WTC11 (cell line): ENCODE data around the gene CNFN. TPM values are rescaled to one million over a fixed set of nuclear protein-coding genes. Genes with fewer than 3 reads are reported as not detected.
A peak's percentile ranks its signal among the peaks of the same experiment; 100 is the strongest.

Source experiments
- ATAC-seq: fragments of 200-7000 bp; cut with Tn5 transposase; 2 replicates; pipeline ENCODE4 v1.10.0; 2021; ENCODE audit warnings: mild to moderate bottlenecking, moderate library complexity
- CTCF ChIA-PET: fragments of 300-600 bp; sonication (Branson Sonifier 250); formaldehyde crosslinking; loops from one replicate; lab custom pipeline; 2021; ENCODE audit warnings: antibody characterized with exemption; lab: Charles Lee
- POLR2A ChIA-PET: fragments of 350-600 bp; sonication (Branson Sonifier 250); formaldehyde crosslinking; loops from one replicate; lab custom pipeline; 2021; ENCODE audit warnings: antibody characterized with exemption; lab: Charles Lee
- DNase-seq: peaks from one replicate; pipeline ENCODE4 v3.0.0; 2021; ENCODE audit warnings: low spot score
- H3K27ac Mint-ChIP-seq: 2 replicates; pipeline ENCODE4 v1.8.0; 2021; ENCODE audit warnings: mixed read lengths
- H3K27me3 Mint-ChIP-seq: 2 replicates; pipeline ENCODE4 v1.8.0; 2021; ENCODE audit warnings: low read depth, mild to moderate bottlenecking, moderate library complexity, mixed read lengths
- H3K36me3 Mint-ChIP-seq: 2 replicates; pipeline ENCODE4 v1.8.0; 2021; ENCODE audit warnings: mixed read lengths
- H3K4me1 Mint-ChIP-seq: 2 replicates; pipeline ENCODE4 v1.8.0; 2022; ENCODE audit warnings: mixed read lengths
- H3K4me3 Mint-ChIP-seq: 2 replicates; pipeline ENCODE4 v1.8.0; 2021; ENCODE audit warnings: mild to moderate bottlenecking, moderate library complexity, mixed read lengths
- H3K9me3 Mint-ChIP-seq: 2 replicates; pipeline ENCODE4 v1.8.0; 2021; ENCODE audit warnings: mixed read lengths
- ATF6 ChIP-seq: sonication (generic); formaldehyde crosslinking; IDR thresholded peaks from 2 replicates; pipeline ENCODE4 v1.8.1; 2023; ENCODE audit warnings: mild to moderate bottlenecking, missing genetic modification reagents
- EMX1 ChIP-seq: fragments of 250-450 bp; sonication (Bioruptor Pico); IDR thresholded peaks from 2 replicates; pipeline ENCODE4 v1.8.0; 2021; ENCODE audit warnings: mild to moderate bottlenecking
- ERG ChIP-seq: fragments of 250-450 bp; sonication (Bioruptor Pico); IDR thresholded peaks from 2 replicates; pipeline ENCODE4 v1.8.0; 2021; ENCODE audit warnings: mild to moderate bottlenecking
- FOXP1 ChIP-seq: sonication (generic); formaldehyde crosslinking; IDR thresholded peaks from 2 replicates; pipeline ENCODE4 v1.8.0; 2022; ENCODE audit warnings: missing genetic modification reagents, mild to moderate bottlenecking, moderate library complexity, borderline replicate concordance
- GTF2I ChIP-seq: fragments of 250-450 bp; sonication (Bioruptor Pico); conservative IDR thresholded peaks from 2 replicates; pipeline ENCODE4 v1.4.0; 2021; ENCODE audit warnings: mild to moderate bottlenecking
- IRF1 ChIP-seq: sonication (generic); formaldehyde crosslinking; IDR thresholded peaks from 2 replicates; pipeline ENCODE4 v1.8.0; 2023; ENCODE audit warnings: missing genetic modification reagents
- MYBL2 ChIP-seq: sonication (generic); formaldehyde crosslinking; IDR thresholded peaks from 2 replicates; pipeline ENCODE4 v1.8.1; 2023; ENCODE audit warnings: mild to moderate bottlenecking, moderate library complexity, missing genetic modification reagents
- NFATC4 ChIP-seq: fragments of 250-450 bp; sonication (Bioruptor Pico); IDR thresholded peaks from 2 replicates; pipeline ENCODE4 v1.9.0; 2021; ENCODE audit warnings: mild to moderate bottlenecking
- NFYB ChIP-seq: sonication (generic); formaldehyde crosslinking; conservative IDR thresholded peaks from 2 replicates; pipeline ENCODE4 v1.8.0; 2022; ENCODE audit warnings: low read depth, missing genetic modification reagents
- NR1H2 ChIP-seq: sonication (generic); formaldehyde crosslinking; IDR thresholded peaks from 2 replicates; pipeline ENCODE4 v1.9.0; 2021; ENCODE audit warnings: mild to moderate bottlenecking, moderate library complexity, missing genetic modification reagents
- RORB ChIP-seq: fragments of 250-450 bp; sonication (Bioruptor Pico); IDR thresholded peaks from 2 replicates; pipeline ENCODE4 v1.9.0; 2021; ENCODE audit warnings: mild to moderate bottlenecking
- SMAD3 ChIP-seq: sonication (generic); formaldehyde crosslinking; IDR thresholded peaks from 2 replicates; pipeline ENCODE4 v1.8.0; 2022; ENCODE audit warnings: missing genetic modification reagents, mild to moderate bottlenecking, borderline replicate concordance
- ZNF121 ChIP-seq: sonication (generic); formaldehyde crosslinking; IDR thresholded peaks from 2 replicates; pipeline ENCODE4 v1.8.0; 2023; ENCODE audit warnings: missing genetic modification reagents
- ZNF423 ChIP-seq: fragments of 250-450 bp; sonication (Bioruptor Pico); IDR thresholded peaks from 2 replicates; pipeline ENCODE4 v2.1.2; 2022; ENCODE audit warnings: mild to moderate bottlenecking, moderate library complexity
- ZSCAN18 ChIP-seq: fragments of 250-450 bp; sonication (Bioruptor Pico); IDR thresholded peaks from 2 replicates; pipeline ENCODE4 v2.1.2; 2022; ENCODE audit warnings: mild to moderate bottlenecking, moderate library complexity
- total RNA-seq: library from RNA; stranded (reverse); gene quantifications from 3 replicates; pipeline ENCODE4 v1.2.3, GENCODE V29; 2021
- TF ChIP-seq, protein P1 (sequence below): sonication (generic); formaldehyde crosslinking; IDR thresholded peaks from 2 replicates; pipeline ENCODE4 v1.8.1; 2022; ENCODE audit warnings: mild to moderate bottlenecking, moderate library complexity, missing genetic modification reagents
- TF ChIP-seq, protein P2 (sequence below): sonication (generic); formaldehyde crosslinking; IDR thresholded peaks from 2 replicates; pipeline ENCODE4 v1.8.0; 2022; ENCODE audit warnings: mild to moderate bottlenecking, missing genetic modification reagents
- TF ChIP-seq, protein P3 (sequence below): fragments of 250-450 bp; sonication (Bioruptor Pico); IDR thresholded peaks from 2 replicates; pipeline ENCODE4 v1.9.0; 2021; ENCODE audit warnings: mild to moderate bottlenecking

The CNFN gene
- total RNA-seq, 1 experiment from 2014 or later: 9.6 TPM

DNA sequence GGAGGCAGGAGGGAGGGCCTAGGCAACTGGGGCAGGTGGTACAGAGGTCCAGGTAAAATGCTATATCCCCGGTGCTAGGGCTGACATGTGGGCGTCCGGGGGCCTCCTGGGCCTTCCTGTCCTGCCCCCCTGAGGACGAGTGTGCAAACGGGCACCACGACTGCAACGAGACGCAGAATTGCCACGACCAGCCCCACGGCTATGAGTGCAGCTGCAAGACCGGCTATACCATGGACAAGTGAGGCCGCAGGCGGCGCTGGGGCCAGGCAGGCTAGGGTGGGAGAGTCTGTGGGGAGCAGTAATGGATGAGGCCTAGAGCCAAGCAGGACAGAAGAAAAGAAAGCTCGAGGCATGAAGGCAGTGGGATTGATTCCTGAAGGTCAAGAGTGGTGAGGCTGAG, 21.3 kb downstream of the CNFN start:
- peaks cover 12% of the 10 kb centered on the region for H3K9me3 Mint-ChIP-seq
- no peaks in the 10 kb centered on the region for H3K27me3 Mint-ChIP-seq
- peaks cover 58% of the 10 kb centered on the region for H3K4me1 Mint-ChIP-seq
- TF ChIP-seq, protein P1, sequence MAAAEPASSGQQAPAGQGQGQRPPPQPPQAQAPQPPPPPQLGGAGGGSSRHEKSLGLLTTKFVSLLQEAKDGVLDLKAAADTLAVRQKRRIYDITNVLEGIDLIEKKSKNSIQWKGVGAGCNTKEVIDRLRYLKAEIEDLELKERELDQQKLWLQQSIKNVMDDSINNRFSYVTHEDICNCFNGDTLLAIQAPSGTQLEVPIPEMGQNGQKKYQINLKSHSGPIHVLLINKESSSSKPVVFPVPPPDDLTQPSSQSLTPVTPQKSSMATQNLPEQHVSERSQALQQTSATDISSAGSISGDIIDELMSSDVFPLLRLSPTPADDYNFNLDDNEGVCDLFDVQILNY (CRISPR knock-in tag): no peak
- no peak for TF ChIP-seq MYBL2 (CRISPR knock-in tag)
- TF ChIP-seq NFYB (CRISPR knock-in tag): no peak
- TF ChIP-seq FOXP1: no peak
- TF ChIP-seq ZNF423: no peak
- CTCF ChIA-PET: interaction anchor here (1.8 kb wide), 1 partner anchor 25 kb away, joined by 5 read pairs; no protein-coding TSS in a partner anchor
- H3K27ac Mint-ChIP-seq: peak overlapping the region; percentile 73; the same call in 1 of the 2 replicates
- H3K36me3 Mint-ChIP-seq: peaks cover 28% of the 10 kb centered on the region
- ATAC-seq (no peak), DNase-seq (no peak)
- POLR2A ChIA-PET: no interaction called here
- no peak overlapping the region for H3K4me3 Mint-ChIP-seq

GRCh38 chr19:42368360-42368759, 21.7 kb downstream of the CNFN start:
- CTCF ChIA-PET: interaction anchor here (1.8 kb wide), 1 partner anchor 25 kb away, joined by 5 read pairs; no protein-coding TSS in a partner anchor
- TF ChIP-seq EMX1 (no peak), NR1H2 (no peak), IRF1 (CRISPR knock-in tag) (no peak), SMAD3 (no peak), RORB (CRISPR knock-in tag) (no peak), ERG (CRISPR knock-in tag) (no peak), NFATC4 (CRISPR knock-in tag) (no peak), ATF6 (no peak), GTF2I (CRISPR knock-in tag) (no peak)
- TF ChIP-seq, protein P2, sequence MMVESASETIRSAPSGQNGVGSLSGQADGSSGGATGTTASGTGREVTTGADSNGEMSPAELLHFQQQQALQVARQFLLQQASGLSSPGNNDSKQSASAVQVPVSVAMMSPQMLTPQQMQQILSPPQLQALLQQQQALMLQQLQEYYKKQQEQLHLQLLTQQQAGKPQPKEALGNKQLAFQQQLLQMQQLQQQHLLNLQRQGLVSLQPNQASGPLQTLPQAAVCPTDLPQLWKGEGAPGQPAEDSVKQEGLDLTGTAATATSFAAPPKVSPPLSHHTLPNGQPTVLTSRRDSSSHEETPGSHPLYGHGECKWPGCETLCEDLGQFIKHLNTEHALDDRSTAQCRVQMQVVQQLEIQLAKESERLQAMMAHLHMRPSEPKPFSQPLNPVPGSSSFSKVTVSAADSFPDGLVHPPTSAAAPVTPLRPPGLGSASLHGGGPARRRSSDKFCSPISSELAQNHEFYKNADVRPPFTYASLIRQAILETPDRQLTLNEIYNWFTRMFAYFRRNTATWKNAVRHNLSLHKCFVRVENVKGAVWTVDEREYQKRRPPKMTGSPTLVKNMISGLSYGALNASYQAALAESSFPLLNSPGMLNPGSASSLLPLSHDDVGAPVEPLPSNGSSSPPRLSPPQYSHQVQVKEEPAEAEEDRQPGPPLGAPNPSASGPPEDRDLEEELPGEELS (CRISPR knock-in tag): no peak
- TF ChIP-seq, protein P3, sequence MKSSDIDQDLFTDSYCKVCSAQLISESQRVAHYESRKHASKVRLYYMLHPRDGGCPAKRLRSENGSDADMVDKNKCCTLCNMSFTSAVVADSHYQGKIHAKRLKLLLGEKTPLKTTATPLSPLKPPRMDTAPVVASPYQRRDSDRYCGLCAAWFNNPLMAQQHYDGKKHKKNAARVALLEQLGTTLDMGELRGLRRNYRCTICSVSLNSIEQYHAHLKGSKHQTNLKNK (CRISPR knock-in tag): no peak
- DNase-seq: no peak
- H3K4me3 Mint-ChIP-seq: no peak overlapping the region
- H3K9me3 Mint-ChIP-seq: peaks cover 16% of the 10 kb centered on the region
- POLR2A ChIA-PET: no interaction called here
- H3K27me3 Mint-ChIP-seq: no peaks in the 10 kb centered on the region
- H3K27ac Mint-ChIP-seq: no peak overlapping the region
- ATAC-seq: no peak
- peaks cover 32% of the 10 kb centered on the region for H3K36me3 Mint-ChIP-seq
- H3K4me1 Mint-ChIP-seq: peaks cover 58% of the 10 kb centered on the region

- CTCF ChIA-PET: interaction anchor here (1.8 kb wide), 1 partner anchor 24 kb away, joined by 5 read pairs; no protein-coding TSS in a partner anchor
- Mint-ChIP-seq H3K36me3 (peaks cover 36% of the 10 kb centered on the region), H3K9me3 (peaks cover 16% of the 10 kb centered on the region), H3K27me3 (no peaks in the 10 kb centered on the region), H3K4me1 (peaks cover 62% of the 10 kb centered on the region), H3K4me3 (no peak overlapping the region), H3K27ac (no peak overlapping the region)
- TF ChIP-seq ZNF121 (CRISPR knock-in tag) (peak; percentile 91), ZSCAN18 (CRISPR knock-in tag) (no peak)
- DNase-seq (no peak), ATAC-seq (no peak)
- POLR2A ChIA-PET: no interaction called here
Measured at GRCh38 chr19:42367929-42368328, 22.2 kb downstream of the CNFN start.
